OCI-LY7 (cell line): Measurements from ENCODE around the gene SLC38A3. TPM values are rescaled to one million over a fixed set of nuclear protein-coding genes. Genes with fewer than 3 reads are reported as not detected.

Source experiments
- BruUV-seq: library from RNA; stranded (reverse); fragments of 400-500 nt; replicated peaks from 2 replicates; lab custom pipeline; 2021; lab: Mats Ljungman, UMichigan
- CTCF ChIA-PET: fragments of 300-600 bp; sonication (Branson Sonifier 250); formaldehyde crosslinking; loops from one replicate; lab custom pipeline; 2022; ENCODE audit warnings: antibody characterized with exemption; ENCODE audit not compliant: unreplicated experiment; lab: Charles Lee
- POLR2A ChIA-PET: fragments of 300-600 bp; sonication (Branson Sonifier 250); formaldehyde crosslinking; loops from one replicate; lab custom pipeline; 2022; ENCODE audit warnings: antibody characterized with exemption; lab: Charles Lee
- DNase-seq: peaks from one replicate; pipeline ENCODE4 v3.0.0-alpha.2; 2015; ENCODE audit warnings: low spot score
- H2AFZ ChIP-seq: fragments of 200-600 bp; sonication (generic), shearing (Covaris generic); 2 replicates; pipeline ENCODE4 v1.6.1; 2014; ENCODE audit warnings: mild to moderate bottlenecking, antibody characterized with exemption, low read length, moderate library complexity
- H3K27ac ChIP-seq: fragments of 200-600 bp; sonication (generic); 2 replicates; pipeline ENCODE4 v1.5.1; 2014; ENCODE audit warnings: mixed run types, low read depth, mild to moderate bottlenecking, moderate library complexity, low read length, inconsistent platforms; ENCODE audit not compliant: poor library complexity, severe bottlenecking
- H3K36me3 ChIP-seq: fragments of 200-600 bp; sonication (generic); 2 replicates; pipeline ENCODE4 v1.6.1; 2014; ENCODE audit warnings: mild to moderate bottlenecking, antibody characterized with exemption, low read length, moderate library complexity, mixed read lengths; ENCODE audit not compliant: insufficient read depth
- H3K4me1 ChIP-seq: fragments of 200-600 bp; sonication (generic); 2 replicates; pipeline ENCODE4 v1.5.1; 2014; ENCODE audit warnings: mild to moderate bottlenecking, low read length; ENCODE audit not compliant: insufficient read depth, poor library complexity, severe bottlenecking
- H3K4me2 ChIP-seq: fragments of 200-600 bp; sonication (generic); 2 replicates; pipeline ENCODE4 v1.6.1; 2014; ENCODE audit warnings: mild to moderate bottlenecking, low read length
- H3K4me3 ChIP-seq: fragments of 200-600 bp; sonication (generic); 2 replicates; pipeline ENCODE4 v1.5.1; 2014; ENCODE audit warnings: mild to moderate bottlenecking, low read depth, low read length; ENCODE audit not compliant: poor library complexity, severe bottlenecking
- H3K79me2 ChIP-seq: fragments of 200-600 bp; sonication (generic); 2 replicates; pipeline ENCODE4 v1.6.1; 2016; ENCODE audit warnings: low read depth, mild to moderate bottlenecking, low read length, moderate library complexity, mixed read lengths; ENCODE audit not compliant: insufficient read depth
- H3K9me2 ChIP-seq: fragments of 200-600 bp; sonication (generic); 2 replicates; pipeline ENCODE4 v1.6.1; 2016; ENCODE audit warnings: mild to moderate bottlenecking, low read length, mixed read lengths; ENCODE audit not compliant: insufficient read depth
- H3K9me3 ChIP-seq: fragments of 200-600 bp; sonication (generic); 2 replicates; pipeline ENCODE4 v1.6.1; 2014; ENCODE audit warnings: mild to moderate bottlenecking, mixed run types, low read length, mixed read lengths
- H4K20me1 ChIP-seq: fragments of 200-600 bp; sonication (generic); 2 replicates; pipeline ENCODE4 v1.6.1; 2014; ENCODE audit warnings: mild to moderate bottlenecking, antibody characterized with exemption, low read length, moderate library complexity, mixed read lengths; ENCODE audit not compliant: insufficient read depth
- EZH2phosphoT487 ChIP-seq: fragments of 200-600 bp; sonication (generic); IDR thresholded peaks from 2 replicates; pipeline ENCODE4 v1.6.1; 2018; ENCODE audit warnings: low read depth, borderline replicate concordance, mild to moderate bottlenecking, mixed run types, antibody characterized with exemption, low read length, moderate library complexity, mixed read lengths
- intact Hi-C: fragments of 100-400 bp; cut with micrococcal nuclease; formaldehyde crosslinking; loops from one replicate; pipeline ENCODE4 v1.10.0; 2022; ENCODE audit not compliant: unreplicated experiment
- total RNA-seq, 2 experiments: library from RNA; depleted of rRNA in 1 of 2; stranded (reverse); fragments of >200 nt in 1 of 2; shearing (Covaris generic) in 1 of 2; gene quantifications; 2 replicates each; pipeline ENCODE4 v1.2.3, GENCODE V29; 2014 to 2022
- TF ChIP-seq, protein P1 (sequence below): fragments of 200-600 bp; sonication (generic); conservative IDR thresholded peaks from 2 replicates; pipeline ENCODE4 v1.5.1; 2014; ENCODE audit warnings: mild to moderate bottlenecking, antibody characterized with exemption, low read length, moderate library complexity, mixed read lengths

Gene SLC38A3
- total RNA-seq, 2 experiments from 2014 or later = not detected

- no peak overlapping the region for H3K4me2 ChIP-seq
Observed at GRCh38 chr3:50171540-50172301, 33.4 kb upstream of the SLC38A3 start.

DNA sequence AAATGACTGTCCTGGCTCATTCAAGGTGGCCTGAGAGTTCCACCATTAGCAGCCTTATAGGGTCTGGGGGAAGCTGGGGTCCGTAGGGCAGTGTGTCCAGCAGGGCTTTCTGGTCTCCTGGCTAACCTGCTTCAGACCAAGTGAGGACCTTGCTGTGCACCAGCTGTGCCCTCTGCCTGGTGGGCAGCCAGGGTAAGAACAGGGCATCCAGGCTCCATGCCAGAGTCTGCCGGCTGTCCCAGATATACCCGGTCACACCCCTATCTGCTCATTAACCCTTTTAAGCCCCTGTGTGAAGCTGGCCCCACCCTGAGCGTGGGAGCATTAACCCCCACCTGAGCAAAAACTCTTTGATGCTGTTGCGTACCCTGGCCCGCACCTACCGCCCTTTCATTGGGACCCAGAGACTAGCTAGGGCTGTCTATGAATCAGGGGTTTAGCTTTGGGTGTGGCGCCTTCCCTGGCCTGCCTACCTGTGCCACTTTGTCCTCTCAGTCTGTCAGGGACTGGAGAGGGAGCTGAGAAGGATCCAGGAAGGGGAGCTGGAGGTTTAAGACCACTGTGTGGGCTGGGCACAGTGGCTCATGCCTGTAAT is 32.3 kb upstream of the SLC38A3 start:
- H3K36me3 ChIP-seq = no peaks in the 10 kb centered on the region
- ChIA-PET POLR2A (no interaction called here), CTCF (no interaction called here)
- no peaks in the 10 kb centered on the region for H3K9me3 ChIP-seq
- H4K20me1 ChIP-seq = no peaks in the 10 kb centered on the region
- no peak for DNase-seq
- no TSS peak for BruUV-seq
- no peak overlapping the region for H3K4me2 ChIP-seq
- TF ChIP-seq EZH2phosphoT487 = no peak
- TF ChIP-seq, protein P1, sequence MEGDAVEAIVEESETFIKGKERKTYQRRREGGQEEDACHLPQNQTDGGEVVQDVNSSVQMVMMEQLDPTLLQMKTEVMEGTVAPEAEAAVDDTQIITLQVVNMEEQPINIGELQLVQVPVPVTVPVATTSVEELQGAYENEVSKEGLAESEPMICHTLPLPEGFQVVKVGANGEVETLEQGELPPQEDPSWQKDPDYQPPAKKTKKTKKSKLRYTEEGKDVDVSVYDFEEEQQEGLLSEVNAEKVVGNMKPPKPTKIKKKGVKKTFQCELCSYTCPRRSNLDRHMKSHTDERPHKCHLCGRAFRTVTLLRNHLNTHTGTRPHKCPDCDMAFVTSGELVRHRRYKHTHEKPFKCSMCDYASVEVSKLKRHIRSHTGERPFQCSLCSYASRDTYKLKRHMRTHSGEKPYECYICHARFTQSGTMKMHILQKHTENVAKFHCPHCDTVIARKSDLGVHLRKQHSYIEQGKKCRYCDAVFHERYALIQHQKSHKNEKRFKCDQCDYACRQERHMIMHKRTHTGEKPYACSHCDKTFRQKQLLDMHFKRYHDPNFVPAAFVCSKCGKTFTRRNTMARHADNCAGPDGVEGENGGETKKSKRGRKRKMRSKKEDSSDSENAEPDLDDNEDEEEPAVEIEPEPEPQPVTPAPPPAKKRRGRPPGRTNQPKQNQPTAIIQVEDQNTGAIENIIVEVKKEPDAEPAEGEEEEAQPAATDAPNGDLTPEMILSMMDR = no peak
- intact Hi-C loops = no loop called here
- H2AFZ ChIP-seq = no peak overlapping the region
- H3K4me3 ChIP-seq = no peak overlapping the region
- no peaks in the 10 kb centered on the region for H3K4me1 ChIP-seq
- no peaks in the 10 kb centered on the region for H3K79me2 ChIP-seq
- no peaks in the 10 kb centered on the region for H3K9me2 ChIP-seq
- no peak overlapping the region for H3K27ac ChIP-seq

More at GRCh38 chr3:50171540-50172301, 33.4 kb upstream of the SLC38A3 start:
- intact Hi-C loops = no loop called here
- no peak for DNase-seq
- Histone ChIP-seq H3K4me1 (no peaks in the 10 kb centered on the region), H3K9me2 (no peaks in the 10 kb centered on the region), H3K4me3 (no peak overlapping the region), H3K36me3 (no peaks in the 10 kb centered on the region), H3K79me2 (no peaks in the 10 kb centered on the region), H2AFZ (no peak overlapping the region), H3K9me3 (no peaks in the 10 kb centered on the region), H3K27ac (no peak overlapping the region), H4K20me1 (no peaks in the 10 kb centered on the region)
- ChIA-PET POLR2A (no interaction called here), CTCF (no interaction called here)
- no TSS peak for BruUV-seq
- TF ChIP-seq, protein P1 = no peak
- TF ChIP-seq EZH2phosphoT487 = no peak
